Activated effector memory CD4-positive, alpha-beta T cell treated with anti-CD3 and anti-CD28 coated beads, Interleukin-2, amount 50 U/mL, for 16 hours (primary cell): Measurements from ENCODE around the gene RNASE7.
"Not testable (repeated sequence)": the region's sequence is repeated elsewhere in the genome, so short reads cannot be mapped to it uniquely, and the experiment has no call there.

Experiments
- DNase-seq: peaks from one replicate; pipeline ENCODE4 v3.0.0-alpha.2; 2020

Gene RNASE7

DNA sequence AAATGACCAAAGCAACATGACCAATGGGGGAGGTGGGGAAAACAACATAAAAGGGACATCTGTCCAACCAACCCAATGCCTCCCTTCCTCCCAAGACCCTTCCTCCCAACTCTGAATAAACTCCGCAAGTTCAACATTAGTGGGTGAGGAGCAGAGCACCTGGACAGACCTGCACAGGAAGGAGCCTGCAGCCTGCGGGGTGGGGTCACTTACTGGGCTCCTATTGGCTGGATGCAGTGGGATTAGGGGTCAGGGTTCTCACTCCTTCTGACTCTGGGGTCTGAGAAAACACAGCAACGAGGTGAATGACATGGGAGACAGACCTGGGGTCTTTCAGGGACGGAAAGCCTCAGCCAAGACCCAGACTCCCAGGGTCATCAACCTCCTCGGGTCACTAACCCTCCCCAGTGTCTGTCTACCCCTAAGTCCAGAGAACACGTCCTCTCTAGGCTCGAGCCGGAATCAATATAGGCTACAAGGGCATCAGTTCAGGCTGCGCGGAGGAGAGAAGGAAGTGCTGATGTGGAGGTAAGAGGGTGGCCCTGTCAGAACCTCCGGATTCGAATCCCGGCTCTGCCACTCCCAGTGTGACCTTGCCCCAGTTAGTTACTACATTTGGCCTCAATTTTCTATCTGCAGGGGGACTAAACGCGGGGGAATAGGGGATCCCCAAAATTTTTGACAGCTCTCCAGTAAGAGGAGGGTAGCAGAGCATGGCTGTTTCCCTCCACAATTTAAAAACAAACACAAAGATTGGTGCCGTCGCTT, 18.2 kb upstream of the RNASE7 start:
- DNase-seq: no peak

DNA sequence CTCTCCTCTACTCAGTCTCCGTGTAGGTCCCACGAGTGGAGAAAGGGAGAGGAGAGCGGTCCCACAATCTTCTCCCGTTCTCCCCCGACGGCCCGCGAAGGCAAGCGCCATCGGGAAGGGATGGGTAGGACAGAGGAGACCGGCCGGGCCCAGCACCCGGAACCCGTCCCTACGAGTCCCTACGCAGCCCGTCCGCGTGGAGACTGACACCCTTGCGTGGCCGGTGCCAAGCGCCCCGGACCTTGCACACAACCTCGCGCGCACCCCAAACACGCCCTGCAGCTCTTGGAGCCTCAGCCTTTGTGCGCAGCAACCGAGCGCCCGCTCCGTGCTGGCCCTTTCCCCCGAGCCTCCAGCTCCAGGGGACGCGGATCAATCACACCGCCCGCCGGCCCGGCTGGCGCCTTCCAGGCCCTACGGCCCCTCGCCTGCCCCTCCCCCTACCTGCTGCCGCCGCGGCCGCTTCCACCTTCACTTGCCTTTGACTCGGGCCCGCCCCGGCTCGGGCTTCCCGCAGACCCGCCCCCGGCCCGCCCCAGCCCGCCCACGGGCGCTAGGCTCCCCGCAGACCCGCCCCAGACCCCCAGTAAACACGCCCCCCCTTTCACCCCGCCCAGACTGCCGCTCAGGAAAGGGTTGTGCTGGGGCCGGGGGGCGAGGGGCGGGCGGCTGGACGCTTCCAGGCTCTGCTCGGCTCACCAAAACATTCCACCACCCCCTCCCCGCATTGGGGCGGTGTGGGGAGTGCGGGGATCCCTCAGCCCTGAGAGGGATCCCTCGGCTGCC, 17.4 kb upstream of the RNASE7 start, which contains the start of gene NDRG2:
Gene NDRG2 (minus strand): TSS at position 477 of the 786 bp plus-strand sequence. CDS start 1,746 bp downstream, outside the sequence.
- peak; percentile 90 for DNase-seq

DNA sequence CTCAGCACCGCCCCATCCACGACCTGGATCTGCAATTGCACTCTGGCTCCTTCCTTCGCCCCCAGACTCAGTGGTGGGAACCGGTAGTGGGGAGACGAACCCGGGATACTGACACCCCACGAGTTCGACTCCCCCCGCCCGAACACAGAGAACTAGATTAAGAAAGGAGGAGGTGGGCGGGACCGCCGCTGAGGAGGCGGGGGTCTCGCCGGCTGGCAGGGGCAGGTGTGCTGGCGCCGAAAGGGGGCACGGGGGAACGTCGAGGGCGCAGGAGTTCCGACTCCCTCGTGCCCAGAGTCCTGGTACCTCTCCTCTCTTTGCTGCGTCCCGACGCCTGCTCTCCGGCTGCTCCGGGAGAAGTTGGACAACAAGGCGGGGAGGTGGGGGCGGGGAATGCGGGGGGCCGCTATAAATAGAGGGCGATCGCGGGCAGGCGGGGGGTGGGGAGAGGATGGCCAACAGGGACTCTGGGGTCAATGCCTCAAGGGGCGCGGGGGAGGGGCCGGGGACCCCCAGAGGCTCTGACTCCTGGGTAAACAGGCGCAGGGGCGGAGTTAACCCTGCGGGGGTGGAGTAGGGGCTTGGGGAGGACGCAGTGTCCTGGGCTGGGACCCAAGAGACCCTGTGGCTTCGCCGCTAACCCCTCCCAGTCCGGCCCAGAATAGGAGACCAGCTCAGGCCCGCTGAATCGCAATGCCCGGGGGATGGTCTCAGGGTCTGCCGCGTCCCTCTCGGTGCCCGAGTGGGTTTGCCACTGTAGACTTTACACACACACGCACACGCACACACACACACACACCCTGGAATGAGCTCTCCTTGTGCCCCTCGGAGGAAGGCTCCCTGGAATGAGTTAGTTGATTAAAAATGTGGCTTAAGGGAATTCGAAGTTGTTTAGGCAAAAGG, 16.5 kb upstream of the RNASE7 start:
- no peak for DNase-seq

DNA sequence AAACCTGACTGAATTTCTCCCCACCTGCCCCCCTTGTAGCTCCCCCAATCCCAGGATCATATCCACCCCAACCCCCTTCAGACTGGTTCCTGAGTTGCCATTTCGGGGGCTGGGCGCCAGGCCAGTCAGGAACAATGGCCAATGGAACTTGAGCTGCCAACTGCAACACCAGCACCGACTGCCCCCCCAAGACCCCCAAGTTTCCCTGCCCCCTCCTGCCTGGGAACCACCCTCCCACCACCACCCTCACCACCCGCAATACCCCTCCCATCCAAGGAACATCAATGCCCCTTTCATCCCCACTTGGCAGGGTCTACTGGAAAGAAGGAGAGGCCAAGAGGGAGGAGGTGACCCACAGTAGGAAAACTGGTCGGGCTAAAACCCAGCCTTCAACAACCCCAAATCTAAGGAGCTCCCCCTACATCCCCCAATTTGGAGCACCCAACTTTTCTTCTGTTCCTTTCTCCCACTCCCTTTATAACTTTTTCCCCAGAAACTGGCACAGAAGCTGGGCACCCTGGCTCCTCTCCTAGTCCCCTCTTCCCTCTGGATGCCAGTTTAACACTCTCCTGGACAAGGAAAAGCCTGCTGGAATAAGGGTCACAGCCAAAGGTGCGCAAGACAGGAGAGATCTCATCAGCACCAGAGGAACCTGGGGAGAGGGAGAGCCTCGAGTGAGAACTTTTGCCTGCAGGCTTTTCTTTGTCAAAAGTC, 15.7 kb upstream of the RNASE7 start:
- no peak for DNase-seq

DNA sequence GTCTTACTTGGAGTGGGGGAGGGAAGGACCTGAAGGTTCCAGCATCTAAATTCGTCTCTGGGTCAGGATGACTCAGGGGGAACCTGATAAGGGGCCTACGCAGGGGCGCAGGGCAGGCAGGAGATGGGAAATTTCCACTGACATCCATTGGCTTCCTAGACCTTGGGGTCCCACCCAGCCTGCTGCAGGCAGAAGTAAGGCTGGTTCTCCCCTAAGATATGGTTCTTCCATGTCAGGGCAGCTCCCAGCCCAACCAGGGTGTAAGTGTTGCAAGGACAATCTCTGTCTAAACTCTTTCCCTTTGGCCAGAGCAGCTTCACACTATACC, 15.2 kb upstream of the RNASE7 start:
- DNase-seq: no peak

DNA sequence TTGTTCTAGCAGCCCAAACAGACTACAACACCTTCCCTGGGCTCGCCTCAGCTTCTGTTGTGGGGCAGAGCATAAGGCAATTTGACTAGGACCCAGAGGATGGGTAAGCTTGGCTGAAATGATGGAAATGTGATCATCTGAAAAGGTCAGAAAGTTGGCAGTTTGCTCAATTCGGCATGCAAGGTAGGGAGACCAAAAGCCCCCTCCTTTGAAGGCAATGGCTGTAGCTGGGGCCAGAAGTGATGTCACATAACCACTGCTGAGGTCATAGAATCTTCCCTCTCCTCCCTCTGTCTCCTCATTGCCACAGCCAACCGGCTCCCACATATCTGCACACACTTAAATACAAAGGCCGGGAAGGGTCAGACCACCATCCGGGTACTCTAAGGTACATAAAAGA, 12.2 kb upstream of the RNASE7 start, which contains the start of gene TPPP2:
Gene TPPP2 (plus strand): TSS at position 301 of the 400 bp plus-strand sequence. CDS start 365 bp downstream, outside the sequence.
- no peak for DNase-seq

DNA sequence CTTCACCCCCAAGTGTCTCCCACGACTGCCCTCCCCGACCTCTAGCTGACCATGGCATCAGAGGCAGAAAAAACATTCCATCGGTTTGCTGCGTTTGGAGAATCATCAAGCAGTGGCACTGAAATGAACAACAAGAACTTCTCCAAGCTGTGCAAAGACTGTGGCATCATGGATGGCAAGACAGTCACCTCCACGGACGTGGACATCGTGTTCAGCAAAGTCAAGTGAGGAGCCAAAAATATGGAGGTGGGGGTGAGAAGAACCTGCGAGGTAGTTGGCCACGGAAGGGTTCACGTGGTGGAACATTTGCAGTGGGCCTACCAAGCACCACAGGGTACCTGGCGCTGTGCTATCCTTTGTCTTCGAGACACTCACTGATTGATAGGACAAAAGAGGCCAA, 11.6 kb upstream of the RNASE7 start:
- no peak for DNase-seq

DNA sequence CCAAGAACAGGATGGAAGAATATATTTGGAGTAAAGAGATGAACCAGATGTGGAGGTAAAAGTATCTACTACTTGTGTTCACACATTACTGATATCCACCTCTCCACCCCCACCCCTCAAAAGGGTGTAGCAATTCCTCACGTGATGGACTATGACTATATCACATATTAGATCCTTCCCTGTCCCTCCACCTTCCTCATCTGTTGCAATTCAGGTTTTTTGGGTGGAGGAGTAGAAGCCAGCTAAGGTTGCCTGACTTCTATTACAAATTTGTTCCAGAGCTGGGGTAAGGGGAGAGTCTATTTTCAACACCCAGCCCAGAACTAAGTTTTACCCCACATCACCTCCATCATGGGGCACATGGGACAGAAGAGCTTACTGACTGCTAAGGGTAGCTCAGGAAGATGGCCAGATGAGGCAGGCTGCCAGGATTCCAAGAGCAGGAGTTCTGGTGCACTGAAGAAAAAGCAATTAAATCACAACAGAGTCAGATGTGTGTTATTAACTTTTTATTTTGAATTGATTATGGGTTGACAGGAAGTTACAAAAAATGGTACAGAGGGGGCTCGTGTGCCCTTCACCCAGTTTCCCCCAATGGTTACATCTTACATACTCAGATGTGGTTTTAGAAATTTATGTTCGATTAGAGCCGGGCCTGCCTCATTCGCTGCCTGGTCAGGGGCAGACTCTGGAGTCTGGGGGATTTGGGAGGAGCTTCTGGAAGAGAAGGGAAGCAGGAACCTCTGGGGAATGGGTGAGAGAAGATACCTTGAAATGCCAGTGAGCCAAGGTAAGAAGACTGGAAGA, 9.6 kb upstream of the RNASE7 start:
- DNase-seq: no peak

DNA sequence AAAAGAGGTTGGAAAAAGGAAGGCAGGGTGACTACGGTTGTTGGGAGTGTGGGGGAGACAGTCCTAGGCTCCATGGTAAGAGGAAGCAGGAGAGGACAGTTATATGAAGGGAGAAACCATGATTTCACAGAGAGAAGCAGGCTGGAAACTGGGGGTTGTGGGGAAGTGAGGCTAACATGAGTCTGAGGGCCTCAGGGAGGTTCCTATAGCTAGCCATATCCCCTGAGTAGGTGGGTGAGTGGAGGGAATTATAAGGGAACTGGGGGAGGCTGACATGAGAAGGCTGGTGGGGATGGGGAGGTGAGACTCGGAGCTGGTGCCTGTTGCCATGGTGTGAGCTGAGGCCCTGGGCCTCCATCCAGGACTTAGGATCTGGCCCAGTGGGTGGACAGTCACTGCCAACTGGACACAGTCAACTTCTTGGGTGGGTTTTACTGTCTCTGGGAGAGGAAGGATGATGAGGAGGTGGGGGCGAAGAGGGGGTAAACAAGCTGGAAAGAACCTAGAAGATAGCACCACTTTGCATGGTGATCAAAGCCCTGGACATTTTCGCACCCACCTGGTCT, 8.9 kb upstream of the RNASE7 start:
- no peak for DNase-seq

DNA sequence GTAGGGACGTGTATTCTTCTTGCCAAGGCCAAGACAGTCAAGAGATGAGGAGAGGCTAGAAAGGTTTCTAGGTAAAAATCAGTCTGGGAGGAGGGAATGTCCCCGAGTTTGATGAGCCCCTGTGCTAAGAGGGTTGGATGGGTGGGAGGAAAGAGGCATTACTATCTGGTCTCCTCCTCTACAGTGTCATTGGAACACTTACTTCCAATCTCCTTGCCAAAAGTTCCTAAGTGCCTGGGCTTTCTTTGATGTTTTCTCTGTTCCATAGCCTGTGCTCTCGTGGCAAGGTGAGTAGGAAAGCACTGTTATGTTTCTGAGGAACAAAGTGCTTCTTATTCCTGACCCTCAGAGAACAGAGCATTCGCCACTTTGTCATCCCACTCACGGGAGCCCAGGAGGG, 7.5 kb upstream of the RNASE7 start, which contains the start of gene RNASE13:
Gene RNASE13 (minus strand): TSS at position 101 of the 400 bp plus-strand sequence. CDS start 519 bp downstream, outside the sequence.
- no peak for DNase-seq

DNA sequence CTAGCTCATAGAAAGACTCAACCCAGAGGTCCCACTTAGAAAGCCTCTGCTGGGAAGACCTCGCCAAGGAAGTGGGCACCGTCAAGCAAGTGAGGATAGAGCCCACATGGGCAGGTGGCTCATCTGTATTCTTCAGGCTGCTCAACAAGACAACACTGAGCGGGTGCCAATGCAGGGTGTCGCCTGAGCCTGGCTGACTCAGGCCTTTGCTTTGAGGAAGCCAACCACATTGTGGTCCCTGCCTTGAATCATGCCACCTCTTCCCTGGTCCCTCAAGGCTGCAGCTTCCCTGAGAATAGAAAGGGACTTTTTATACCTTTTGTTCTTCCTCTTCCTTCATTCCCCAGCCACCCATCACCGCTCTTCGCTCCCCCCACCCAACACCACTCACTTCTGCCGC, 5.4 kb upstream of the RNASE7 start:
- DNase-seq: no peak

DNA sequence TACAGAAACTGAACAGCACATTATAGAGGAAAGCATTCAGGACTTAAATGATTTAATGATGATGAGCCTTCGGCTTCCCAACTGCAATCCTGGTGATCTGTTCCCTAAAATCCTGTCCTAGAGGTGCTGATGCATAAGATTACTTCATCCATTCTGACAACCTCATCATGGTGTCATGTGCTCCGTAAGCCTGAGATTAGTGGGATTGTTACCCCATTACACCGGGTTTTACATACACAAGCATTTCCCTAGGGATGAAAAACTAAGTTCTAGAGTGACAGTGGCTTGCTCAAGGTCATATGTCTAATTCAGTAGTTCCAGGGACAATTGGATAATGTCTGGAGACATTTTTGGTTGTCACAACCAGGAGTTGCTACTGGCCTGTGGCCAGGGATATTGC, 5.0 kb upstream of the RNASE7 start:
- no peak for DNase-seq

DNA sequence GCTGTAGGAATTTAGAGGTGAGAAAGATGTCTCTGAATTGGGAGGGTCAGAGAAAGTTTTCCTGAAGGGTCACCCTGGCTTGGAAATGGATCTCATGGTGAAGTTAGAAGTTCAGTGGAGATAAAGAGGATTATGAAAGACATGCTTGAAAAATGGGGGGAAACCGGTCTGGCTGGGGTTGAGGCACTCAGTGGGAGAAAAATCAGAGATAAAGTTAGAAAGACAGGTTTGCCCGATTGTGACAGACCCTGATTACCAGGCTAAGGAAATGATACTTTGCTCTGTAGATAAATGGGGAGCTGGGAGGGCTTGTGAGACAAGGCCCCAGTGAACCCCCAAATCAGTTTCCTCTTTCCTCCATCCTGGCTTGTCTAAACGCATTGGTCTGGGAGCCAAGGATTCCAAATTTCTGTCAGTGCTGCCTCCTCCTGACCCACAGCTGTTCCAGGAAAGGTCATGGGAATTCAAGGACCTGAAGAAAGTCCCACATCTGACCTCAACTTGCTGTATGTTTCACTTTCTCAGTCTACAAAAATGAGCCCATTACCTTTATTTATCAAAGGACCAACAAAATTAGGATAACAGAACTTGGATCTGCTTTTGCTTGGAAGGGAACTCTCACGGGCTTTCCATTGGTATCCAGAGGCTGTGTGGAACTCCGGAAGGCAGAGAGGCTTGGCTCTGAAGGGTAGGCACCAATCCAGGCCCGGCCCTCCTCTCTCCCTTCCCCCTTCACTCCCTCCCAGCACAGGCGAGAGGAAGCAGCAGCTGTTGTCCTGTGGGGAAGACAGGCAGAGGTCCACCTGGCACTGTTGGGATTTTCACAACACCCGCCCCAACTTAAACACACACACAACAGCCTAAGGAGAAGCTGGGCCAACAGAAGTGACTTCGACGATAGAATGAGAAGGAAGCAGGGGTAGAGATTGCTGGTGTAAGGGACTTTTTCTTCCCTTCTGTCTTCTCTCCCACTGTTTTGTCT, 3.4 kb upstream of the RNASE7 start:
- DNase-seq: no peak

DNA sequence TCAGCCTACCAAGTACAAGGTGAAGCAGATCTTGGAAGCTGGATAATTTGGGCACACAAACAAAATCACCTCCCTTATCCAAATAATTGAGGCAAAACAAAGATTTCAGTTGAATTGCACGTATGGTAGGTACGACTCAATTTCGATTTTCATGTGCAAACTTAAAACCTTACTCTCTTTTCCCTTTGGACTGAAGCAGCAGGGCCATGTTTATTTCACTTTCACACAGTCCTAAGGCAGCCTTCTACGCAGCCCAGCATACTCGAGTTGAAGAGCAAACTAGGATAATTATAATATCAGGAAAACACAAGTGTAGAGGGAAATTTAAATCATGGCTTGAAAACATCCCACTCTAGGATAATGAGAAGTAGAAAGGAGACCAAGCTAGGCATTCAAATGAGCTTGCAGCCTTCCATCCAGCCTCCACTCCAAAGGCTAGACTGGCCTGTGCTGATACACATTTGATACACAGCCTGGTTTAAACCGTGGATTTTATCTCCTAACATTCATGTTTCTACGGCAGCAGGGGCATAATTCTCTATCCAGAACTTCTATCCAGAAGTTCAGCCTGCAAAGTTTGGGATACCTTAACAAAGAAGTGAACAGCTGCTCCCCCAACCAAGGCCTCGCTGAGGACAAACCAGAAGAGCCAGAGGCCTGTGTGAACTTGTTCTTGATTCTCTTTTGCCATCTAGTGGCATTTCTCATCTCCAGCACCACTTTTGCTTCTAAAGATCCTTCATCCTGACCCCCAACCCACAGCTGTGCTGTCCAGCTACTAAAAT, 2.4 kb upstream of the RNASE7 start:
- no peak for DNase-seq

DNA sequence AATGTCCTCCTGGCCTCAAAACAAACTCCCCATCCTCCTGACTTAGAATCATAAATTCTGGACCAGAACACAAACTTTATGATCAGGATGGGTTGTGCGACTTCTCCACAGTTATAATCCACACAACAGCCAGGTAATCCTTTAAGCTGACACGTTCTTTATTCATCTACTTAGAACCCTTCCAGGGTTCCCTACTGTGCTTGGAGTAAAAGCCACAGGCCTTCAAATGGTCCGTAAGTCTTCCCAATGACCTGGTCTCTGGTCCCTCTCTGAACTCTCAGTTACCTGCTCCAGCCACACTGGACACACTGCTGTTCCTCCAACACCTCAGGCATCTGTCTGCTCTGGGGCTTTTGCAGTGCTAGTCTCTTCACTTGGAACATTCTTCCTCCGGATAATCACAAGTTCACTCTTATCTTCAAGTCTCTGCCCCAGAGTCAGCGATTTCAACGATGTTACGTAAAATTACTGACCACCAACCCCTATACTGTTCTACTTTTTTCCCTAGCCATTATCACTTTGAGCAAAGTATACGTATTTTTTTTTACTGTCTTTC, 1.7 kb upstream of the RNASE7 start:
- no peak for DNase-seq

DNA sequence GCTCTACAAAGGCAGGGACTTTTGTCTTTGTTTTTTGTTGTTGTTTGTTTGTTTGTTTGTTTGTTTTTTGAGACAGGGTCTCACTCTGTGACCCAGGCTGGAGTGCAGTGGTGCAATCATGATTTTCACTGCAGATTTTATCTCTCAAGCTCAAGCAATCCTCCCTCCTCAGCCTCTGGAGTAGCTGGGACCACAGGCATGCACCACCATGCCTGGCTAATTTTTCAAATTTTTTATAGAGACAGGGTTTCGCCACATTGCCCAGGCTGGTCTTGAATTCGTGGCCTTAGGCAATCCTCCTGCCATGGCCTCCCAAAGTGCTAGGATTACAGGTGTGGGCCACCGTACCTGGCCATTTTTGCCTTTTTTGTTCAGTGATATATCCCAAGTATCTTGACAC, 1.2 kb upstream of the RNASE7 start:
- DNase-seq: not testable (repeated sequence)

DNA sequence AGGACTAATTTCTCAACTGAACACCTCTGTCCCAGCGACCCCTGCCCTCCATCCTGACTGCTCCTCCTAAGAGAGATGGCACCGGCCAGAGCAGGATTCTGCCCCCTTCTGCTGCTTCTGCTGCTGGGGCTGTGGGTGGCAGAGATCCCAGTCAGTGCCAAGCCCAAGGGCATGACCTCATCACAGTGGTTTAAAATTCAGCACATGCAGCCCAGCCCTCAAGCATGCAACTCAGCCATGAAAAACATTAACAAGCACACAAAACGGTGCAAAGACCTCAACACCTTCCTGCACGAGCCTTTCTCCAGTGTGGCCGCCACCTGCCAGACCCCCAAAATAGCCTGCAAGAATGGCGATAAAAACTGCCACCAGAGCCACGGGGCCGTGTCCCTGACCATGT, 756 bp downstream of the RNASE7 start:
- no peak for DNase-seq

DNA sequence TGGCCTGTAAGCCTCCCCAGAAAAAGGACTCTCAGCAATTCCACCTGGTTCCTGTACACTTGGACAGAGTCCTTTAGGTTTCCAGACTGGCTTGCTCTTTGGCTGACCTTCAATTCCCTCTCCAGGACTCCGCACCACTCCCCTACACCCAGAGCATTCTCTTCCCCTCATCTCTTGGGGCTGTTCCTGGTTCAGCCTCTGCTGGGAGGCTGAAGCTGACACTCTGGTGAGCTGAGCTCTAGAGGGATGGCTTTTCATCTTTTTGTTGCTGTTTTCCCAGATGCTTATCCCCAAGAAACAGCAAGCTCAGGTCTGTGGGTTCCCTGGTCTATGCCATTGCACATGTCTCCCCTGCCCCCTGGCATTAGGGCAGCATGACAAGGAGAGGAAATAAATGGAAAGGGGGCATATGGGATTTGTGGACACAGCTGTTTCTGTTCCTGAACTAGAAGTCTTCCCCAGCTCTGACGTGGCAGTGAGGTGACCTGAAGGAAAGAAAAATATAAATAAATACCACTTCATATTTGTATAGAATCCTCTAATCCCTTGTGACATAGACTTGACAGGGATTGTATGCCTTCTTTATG, 1.3 kb downstream of the RNASE7 start:
- no peak for DNase-seq
